ENCODE data around the gene GUCY1A1.

GRCh38 chr4:155707251-155707650 is 40.6 kb downstream of the GUCY1A1 start:
- TF ChIP-seq EZH2 (IDR thresholded peaks at IDR 0.05; ENCODE audit: insufficient read depth, poor library complexity, severe bottlenecking) (no peak), EZH2phosphoT487 (IDR thresholded peaks at IDR 0.05; ENCODE audit: insufficient read depth, low read depth) (no peak)

Data from GM23248 (cell line).